GM19438 (cell line): ENCODE data around the gene TREML2.

Experiments
- ATAC-seq: cut with Tn5 transposase; IDR thresholded peaks from one replicate; pipeline ENCODE4 v1.9.1; 2021; ENCODE audit warnings: low read depth; ENCODE audit not compliant: unreplicated experiment

The TREML2 gene

DNA sequence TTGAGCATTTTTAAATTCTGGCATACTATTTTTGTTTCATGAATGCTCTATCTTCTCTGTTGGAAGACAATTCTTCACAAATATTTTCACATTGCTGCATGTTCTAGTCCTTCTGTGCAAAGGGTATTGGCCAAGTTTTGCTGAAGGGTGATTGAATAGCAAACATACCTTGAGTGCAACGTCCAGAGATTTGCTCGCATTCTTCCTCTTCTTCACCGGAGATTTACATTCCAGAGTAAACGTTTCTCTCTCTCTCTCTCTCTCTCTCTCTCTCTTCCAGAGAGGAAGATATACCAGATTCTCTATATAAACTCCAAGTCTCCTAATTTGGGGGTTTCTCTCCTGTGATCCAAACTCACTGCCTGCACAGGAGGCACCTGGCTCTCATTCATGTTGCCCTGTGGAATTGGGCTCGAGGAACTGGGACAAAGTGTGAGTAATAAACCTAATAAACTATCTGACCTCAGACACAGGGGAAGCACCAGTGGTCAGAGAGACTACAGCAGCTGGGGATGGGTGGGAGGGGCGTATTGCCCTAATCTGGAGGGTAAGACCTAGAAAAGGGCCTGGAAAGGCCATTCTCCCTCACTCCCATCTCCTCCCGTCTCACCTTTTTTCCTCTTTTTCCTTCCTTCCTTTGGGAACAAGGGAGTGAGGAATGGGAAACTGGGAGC lies 45.7 kb downstream of the TREML2 start:
- ATAC-seq, result no peak

DNA sequence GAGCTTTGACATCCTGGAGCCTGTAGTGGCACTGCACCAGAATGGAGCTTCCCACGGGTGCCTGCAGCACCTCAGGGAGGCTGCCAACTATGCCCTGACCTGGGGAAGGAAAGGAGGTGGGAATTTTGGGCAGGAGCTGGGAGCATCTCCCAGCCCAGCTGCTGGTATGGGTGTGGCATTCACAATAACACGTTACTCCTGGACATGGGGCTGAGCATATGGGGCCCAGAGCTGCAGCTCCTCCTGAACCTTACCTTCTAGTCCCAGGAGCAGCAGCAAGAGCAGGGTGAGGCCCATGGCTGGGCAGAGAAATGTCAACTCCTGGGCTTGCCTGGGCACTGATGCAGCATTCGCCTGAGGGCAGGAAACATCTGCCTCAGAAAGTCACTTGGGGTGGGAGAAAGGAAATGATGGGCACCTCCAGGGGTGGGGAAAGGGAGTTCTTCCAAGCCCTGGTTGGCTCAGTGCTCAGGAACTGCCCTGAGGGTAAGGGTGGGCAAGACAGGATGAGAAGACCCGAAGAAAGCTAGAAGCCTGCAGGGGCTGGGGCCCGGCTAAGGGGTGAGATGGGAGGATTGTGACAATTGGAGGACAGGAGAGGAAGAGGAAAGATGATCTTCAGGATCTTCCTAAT lies 46.8 kb downstream of the TREML2 start, which contains the start of gene TREML1:
TSS of gene TREML1 (minus strand) at position 356 of the 634 bp plus-strand sequence. CDS start at position 297, 59 bp downstream.
- ATAC-seq, result no peak

DNA sequence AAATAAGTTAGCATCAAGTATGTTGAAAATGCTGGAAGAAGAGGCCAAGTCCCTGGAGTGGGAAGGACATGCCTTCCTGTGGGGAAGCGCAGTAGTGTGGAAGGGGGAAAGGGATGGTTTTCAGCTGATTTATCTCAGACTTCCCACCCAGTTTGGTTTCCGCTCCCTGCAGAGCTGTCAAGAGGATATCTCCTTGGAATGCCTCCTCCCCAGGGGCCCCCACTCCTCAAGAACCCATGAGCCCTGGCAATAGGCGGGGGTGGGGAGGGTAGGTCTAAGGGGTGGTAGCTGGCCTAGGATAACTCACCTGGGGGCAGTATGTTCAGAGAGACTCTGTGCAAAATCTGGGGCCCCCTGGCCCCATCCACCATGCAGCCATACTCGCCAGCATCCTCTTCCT lies 47.5 kb downstream of the TREML2 start:
- ATAC-seq, result no peak

DNA sequence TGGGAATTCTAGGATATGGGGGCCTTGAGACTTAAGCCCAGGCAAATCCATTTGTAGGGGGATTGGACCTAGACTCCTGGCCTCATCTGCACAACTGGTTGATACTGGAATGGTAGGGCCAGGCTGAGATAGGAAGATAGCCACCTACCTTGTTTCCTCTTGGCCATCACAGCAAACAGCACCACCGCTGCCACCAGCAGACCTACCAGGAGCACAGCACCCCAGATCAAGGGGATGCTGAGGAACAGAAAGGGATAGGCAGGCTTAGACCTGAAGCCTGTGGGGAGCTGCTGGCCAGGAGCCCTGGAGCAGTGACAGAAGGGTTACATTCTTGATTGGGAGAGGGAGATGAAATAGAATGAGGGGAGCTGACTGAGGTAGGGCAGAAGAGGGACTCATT lies 50.3 kb downstream of the TREML2 start:
- ATAC-seq, result no peak

DNA sequence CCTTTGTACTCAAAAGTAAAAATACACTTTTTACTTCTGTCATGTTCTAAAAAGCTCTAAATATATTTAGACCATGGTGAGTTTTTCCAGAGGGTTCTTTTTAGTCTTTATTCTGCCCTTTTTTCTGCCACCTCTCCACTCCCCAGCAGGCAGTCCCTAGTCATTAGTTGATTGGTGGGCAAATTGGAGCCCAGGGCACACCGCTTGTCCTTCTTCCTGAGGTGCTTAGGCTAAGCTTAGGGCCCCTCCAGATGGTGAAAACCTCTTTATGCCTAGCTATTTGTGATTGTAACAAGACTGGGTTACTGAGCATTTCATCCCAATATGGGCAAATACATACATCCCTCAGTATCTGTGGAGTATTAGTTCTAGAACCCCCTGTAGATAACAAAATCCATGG lies 53.0 kb downstream of the TREML2 start:
- no peak for ATAC-seq
